Thyroid gland (tissue), 4 donors: ENCODE measurements around the gene PTPRJ.

ENCODE experiments used
- CTCF ChIP-seq, 6 experiments: fragments of 200-600 bp in 3 of 6; fragments of 450-650 bp in 3 of 6; sonication (generic) in 3 of 6; IDR thresholded peaks; one replicate each; pipeline ENCODE4 v1.5.1; 2016 to 2019; ENCODE audit warnings: antibody characterized with exemption in 6 of 6, mild to moderate bottlenecking in 2 of 6, inconsistent platforms in 1 of 6, moderate library complexity in 1 of 6
- POLR2A ChIP-seq, 2 donors: fragments of 450-650 bp; IDR thresholded peaks; one replicate each; pipeline ENCODE4 v1.6.1; 2017; ENCODE audit warnings: antibody characterized with exemption in 2 of 2, mild to moderate bottlenecking in 2 of 2, moderate library complexity in 1 of 2

- TF ChIP-seq POLR2A (IDR thresholded peaks at IDR 0.05) (no peak), CTCF (IDR thresholded peaks at IDR 0.05) (no peak)
Observed at GRCh38 chr11:48207881-48208280, 227.5 kb downstream of the PTPRJ start.
